GM12891 (cell line): ENCODE data around the gene CYTL1.

Experiments used
- PAX5 ChIP-seq: IDR thresholded peaks from 2 replicates; pipeline ENCODE4 v1.6.1; 2011; ENCODE audit warnings: low read length, moderate library complexity, mild to moderate bottlenecking; ENCODE audit not compliant: insufficient read depth, severe bottlenecking
- POLR2A ChIP-seq: IDR thresholded peaks from 2 replicates; pipeline ENCODE4 v1.6.1; 2011; ENCODE audit warnings: low read depth, low read length, control low read depth
- TAF1 ChIP-seq: IDR thresholded peaks from 2 replicates; pipeline ENCODE4 v1.6.1; 2011; ENCODE audit warnings: low read depth, low read length, control low read depth

GRCh38 chr4:4992833-4993232 is 26.4 kb downstream of the CYTL1 start:
- TF ChIP-seq TAF1 = no peak
- TF ChIP-seq POLR2A = no peak
- no peak for TF ChIP-seq PAX5
